Stimulated activated naive B cell treated with anti-CD40 and anti-IgM and Interleukin-4, amounts not matched to agents 10 μg/mL and 1 μg/mL and 100 μg/mL, for 72 hours (primary cell): ENCODE data around the gene POP7.
"Not testable (repeated sequence)": the region's sequence is repeated elsewhere in the genome, so short reads cannot be mapped to it uniquely, and the experiment has no call there.

Experiments
- ATAC-seq, 2 donors: fragments of 150-1000 bp; cut with Tn5 transposase; replicated peaks; 2 replicates each; pipeline ENCODE4 v1.10.0; 2021; ENCODE audit warnings: moderate library complexity in 1 of 2
- DNase-seq: peaks from one replicate; pipeline ENCODE4 v3.0.0; 2021
- H3K27ac Mint-ChIP-seq: one replicate; pipeline ENCODE4 v1.8.0; 2022; ENCODE audit warnings: mild to moderate bottlenecking, mixed read lengths
- H3K27me3 Mint-ChIP-seq, 2 donors: one replicate each; pipeline ENCODE4 v1.8.0; 2022; ENCODE audit warnings: mixed read lengths in 2 of 2
- H3K36me3 Mint-ChIP-seq, 2 donors: one replicate each; pipeline ENCODE4 v1.8.0; 2022; ENCODE audit warnings: mixed read lengths in 2 of 2, mild to moderate bottlenecking in 1 of 2
- H3K4me1 Mint-ChIP-seq, 2 donors: one replicate each; pipeline ENCODE4 v1.8.0; 2022; ENCODE audit warnings: mixed read lengths in 2 of 2, mild to moderate bottlenecking in 1 of 2
- H3K4me3 Mint-ChIP-seq, 2 donors: one replicate each; pipeline ENCODE4 v1.8.0; 2022; ENCODE audit warnings: mild to moderate bottlenecking in 2 of 2, mixed read lengths in 2 of 2, moderate library complexity in 1 of 2
- H3K9me3 Mint-ChIP-seq, 2 donors: one replicate each; pipeline ENCODE4 v1.8.0; 2022; ENCODE audit warnings: mixed read lengths in 2 of 2, mild to moderate bottlenecking in 1 of 2

Gene POP7

DNA sequence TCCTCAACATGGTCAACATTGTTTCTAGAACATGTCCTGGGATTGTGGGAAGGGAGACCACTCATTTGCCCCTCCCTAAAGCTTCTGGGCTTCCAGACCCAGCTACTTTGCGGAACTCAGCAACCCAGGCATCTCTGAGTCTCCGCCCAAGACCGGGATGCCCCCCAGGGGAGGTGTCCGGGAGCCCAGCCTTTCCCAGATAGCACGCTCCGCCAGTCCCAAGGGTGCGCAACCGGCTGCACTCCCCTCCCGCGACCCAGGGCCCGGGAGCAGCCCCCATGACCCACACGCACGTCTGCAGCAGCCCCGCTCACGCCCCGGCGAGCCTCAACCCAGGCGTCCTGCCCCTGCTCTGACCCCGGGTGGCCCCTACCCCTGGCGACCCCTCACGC lies 14.4 kb downstream of the POP7 start, which contains the start of gene EPO:
Gene EPO, plus strand, starts transcription at position 190 of the 392 bp plus-strand sequence. CDS start 513 bp downstream, outside the sequence.
- H3K27ac Mint-ChIP-seq, result no peak within 1 kb of the TSS
- H3K27me3 Mint-ChIP-seq, result peaks cover 51 to 78% of the 10 kb centered on the region in 2 donors
- DNase-seq (no peak), ATAC-seq (no peak)
- peaks cover 9 to 14% of the 10 kb centered on the region in 2 donors for H3K36me3 Mint-ChIP-seq
- H3K9me3 Mint-ChIP-seq, result peaks cover 10 to 12% of the 10 kb centered on the region in 2 donors
- H3K4me3 Mint-ChIP-seq, result no peak within 1 kb of the TSS
- peaks cover 5 to 15% of the 10 kb centered on the region in 2 donors for H3K4me1 Mint-ChIP-seq

DNA sequence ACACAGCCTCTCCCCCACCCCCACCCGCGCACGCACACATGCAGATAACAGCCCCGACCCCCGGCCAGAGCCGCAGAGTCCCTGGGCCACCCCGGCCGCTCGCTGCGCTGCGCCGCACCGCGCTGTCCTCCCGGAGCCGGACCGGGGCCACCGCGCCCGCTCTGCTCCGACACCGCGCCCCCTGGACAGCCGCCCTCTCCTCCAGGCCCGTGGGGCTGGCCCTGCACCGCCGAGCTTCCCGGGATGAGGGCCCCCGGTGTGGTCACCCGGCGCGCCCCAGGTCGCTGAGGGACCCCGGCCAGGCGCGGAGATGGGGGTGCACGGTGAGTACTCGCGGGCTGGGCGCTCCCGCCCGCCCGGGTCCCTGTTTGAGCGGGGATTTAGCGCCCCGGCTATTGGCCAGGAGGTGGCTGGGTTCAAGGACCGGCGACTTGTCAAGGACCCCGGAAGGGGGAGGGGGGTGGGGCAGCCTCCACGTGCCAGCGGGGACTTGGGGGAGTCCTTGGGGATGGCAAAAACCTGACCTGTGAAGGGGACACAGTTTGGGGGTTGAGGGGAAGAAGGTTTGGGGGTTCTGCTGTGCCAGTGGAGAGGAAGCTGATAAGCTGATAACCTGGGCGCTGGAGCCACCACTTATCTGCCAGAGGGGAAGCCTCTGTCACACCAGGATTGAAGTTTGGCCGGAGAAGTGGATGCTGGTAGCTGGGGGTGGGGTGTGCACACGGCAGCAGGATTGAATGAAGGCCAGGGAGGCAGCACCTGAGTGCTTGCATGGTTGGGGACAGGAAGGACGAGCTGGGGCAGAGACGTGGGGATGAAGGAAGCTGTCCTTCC lies 15.0 kb downstream of the POP7 start:
- Mint-ChIP-seq H3K27me3 (peaks cover 51 to 74% of the 10 kb centered on the region in 2 donors), H3K4me3 (no peak overlapping the region), H3K27ac (no peak overlapping the region), H3K36me3 (peaks cover 7 to 14% of the 10 kb centered on the region in 2 donors), H3K9me3 (peaks cover 10 to 12% of the 10 kb centered on the region in 2 donors), H3K4me1 (peaks cover 5 to 19% of the 10 kb centered on the region in 2 donors)
- ATAC-seq (no peak), DNase-seq (no peak)

- Mint-ChIP-seq H3K27me3 (peaks cover 51 to 74% of the 10 kb centered on the region in 2 donors), H3K36me3 (peaks cover 7 to 14% of the 10 kb centered on the region in 2 donors), H3K4me3 (no peak overlapping the region), H3K9me3 (peaks cover 10 to 12% of the 10 kb centered on the region in 2 donors), H3K27ac (no peak overlapping the region), H3K4me1 (peaks cover 5 to 19% of the 10 kb centered on the region in 2 donors)
- DNase-seq (no peak), ATAC-seq (no peak)
These were observed 15.5 kb downstream of the POP7 start for GRCh38 chr7:100721505-100721812.

DNA sequence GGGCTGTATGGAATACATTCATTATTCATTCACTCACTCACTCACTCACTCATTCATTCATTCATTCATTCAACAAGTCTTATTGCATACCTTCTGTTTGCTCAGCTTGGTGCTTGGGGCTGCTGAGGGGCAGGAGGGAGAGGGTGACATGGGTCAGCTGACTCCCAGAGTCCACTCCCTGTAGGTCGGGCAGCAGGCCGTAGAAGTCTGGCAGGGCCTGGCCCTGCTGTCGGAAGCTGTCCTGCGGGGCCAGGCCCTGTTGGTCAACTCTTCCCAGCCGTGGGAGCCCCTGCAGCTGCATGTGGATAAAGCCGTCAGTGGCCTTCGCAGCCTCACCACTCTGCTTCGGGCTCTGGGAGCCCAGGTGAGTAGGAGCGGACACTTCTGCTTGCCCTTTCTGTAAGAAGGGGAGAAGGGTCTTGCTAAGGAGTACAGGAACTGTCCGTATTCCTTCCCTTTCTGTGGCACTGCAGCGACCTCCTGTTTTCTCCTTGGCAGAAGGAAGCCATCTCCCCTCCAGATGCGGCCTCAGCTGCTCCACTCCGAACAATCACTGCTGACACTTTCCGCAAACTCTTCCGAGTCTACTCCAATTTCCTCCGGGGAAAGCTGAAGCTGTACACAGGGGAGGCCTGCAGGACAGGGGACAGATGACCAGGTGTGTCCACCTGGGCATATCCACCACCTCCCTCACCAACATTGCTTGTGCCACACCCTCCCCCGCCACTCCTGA lies 16.7 kb downstream of the POP7 start:
- H3K27me3 Mint-ChIP-seq, result peaks cover 58 to 77% of the 10 kb centered on the region in 2 donors

DNA sequence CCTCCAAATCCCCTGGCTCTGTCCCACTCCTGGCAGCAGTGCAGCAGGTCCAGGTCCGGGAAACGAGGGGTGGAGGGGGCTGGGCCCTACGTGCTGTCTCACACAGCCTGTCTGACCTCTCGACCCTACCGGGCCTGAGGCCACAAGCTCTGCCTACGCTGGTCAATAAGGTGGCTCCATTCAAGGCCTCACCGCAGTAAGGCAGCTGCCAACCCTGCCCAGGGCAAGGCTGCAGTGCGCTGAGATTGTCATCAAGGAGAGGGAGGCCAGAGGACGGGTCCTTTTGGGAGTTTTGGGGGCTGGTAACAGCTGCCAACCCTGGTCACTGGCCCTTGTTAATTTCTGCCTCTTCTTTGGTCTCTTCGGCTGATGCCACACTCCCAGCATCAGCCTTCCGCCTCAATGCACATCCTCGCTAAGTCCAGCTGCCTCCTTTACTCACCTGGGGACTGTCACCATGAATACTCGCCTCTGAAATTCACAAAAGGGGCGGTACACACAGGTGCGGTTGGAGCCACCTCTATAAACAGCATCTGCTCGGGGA lies 17.9 kb downstream of the POP7 start:
- Mint-ChIP-seq H3K4me3 (no peak overlapping the region), H3K36me3 (peaks cover 3 to 8% of the 10 kb centered on the region in 2 donors), H3K9me3 (peaks cover 3 to 4% of the 10 kb centered on the region in 2 donors), H3K27me3 (peaks cover 63 to 77% of the 10 kb centered on the region in 2 donors), H3K4me1 (peaks cover 5 to 19% of the 10 kb centered on the region in 2 donors), H3K27ac (no peak overlapping the region)
- no peak for DNase-seq
- no peak for ATAC-seq

More for the DNA sequence above, 16.7 kb downstream of the POP7 start:
- H3K4me1 Mint-ChIP-seq, result peaks cover 5 to 19% of the 10 kb centered on the region in 2 donors
- no peak overlapping the region for H3K27ac Mint-ChIP-seq
- peaks cover 7 to 14% of the 10 kb centered on the region in 2 donors for H3K36me3 Mint-ChIP-seq
- no peak overlapping the region for H3K4me3 Mint-ChIP-seq
- DNase-seq, result no peak
- ATAC-seq, result no peak
- H3K9me3 Mint-ChIP-seq, result peaks cover 10 to 12% of the 10 kb centered on the region in 2 donors

- H3K27ac Mint-ChIP-seq, ATAC-seq: not testable (repeated sequence)
These were observed 18.4 kb downstream of the POP7 start for GRCh38 chr7:100724364-100724763.

DNA sequence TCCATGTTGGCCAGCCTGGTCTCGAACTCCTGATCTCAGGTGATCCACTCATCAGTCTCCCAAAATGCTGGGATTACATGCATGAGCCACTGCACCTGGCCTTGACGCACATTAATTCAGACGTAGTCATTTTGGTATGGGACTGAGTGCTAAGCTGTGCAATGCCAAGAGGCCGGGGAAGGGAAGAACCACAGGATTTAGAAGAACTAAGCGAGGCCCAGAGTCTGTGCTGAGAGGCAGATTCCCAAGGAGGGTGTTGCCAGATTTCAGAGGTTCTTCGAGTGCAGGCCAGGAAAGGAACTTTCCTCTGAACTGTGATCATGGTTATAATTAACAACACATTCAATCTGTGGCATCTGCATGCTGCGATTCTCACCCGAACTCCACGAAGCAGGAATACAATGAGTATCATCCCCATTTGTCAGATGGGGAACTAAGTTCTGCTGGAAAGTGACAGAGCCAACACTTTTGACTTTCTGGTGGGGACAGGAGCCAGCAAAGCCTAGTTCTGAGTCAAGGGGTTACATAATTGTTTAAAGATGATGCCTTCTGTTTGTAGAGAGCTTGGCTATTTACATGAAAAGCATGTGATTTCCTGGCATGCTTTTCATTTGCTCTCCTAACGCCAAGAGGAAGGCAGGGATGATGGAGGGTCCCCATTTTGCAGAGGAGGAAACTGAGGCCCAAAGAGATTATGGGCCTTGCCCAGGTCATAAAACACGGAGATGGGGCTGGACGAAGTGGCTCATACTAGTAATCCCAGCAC lies 21.3 kb downstream of the POP7 start:
- H3K4me1 Mint-ChIP-seq, result peaks cover 4 to 14% of the 10 kb centered on the region in 2 donors
- DNase-seq (no peak), ATAC-seq (no peak)
- H3K27ac Mint-ChIP-seq, result no peak overlapping the region
- H3K4me3 Mint-ChIP-seq, result no peak overlapping the region
- no peaks in the 10 kb centered on the region for H3K36me3 Mint-ChIP-seq
- peaks cover 41 to 46% of the 10 kb centered on the region in 2 donors for H3K27me3 Mint-ChIP-seq
- H3K9me3 Mint-ChIP-seq, result no peaks in the 10 kb centered on the region

More at GRCh38 chr7:100724364-100724763, 18.4 kb downstream of the POP7 start:
- H3K36me3 Mint-ChIP-seq, DNase-seq, H3K9me3 Mint-ChIP-seq, H3K4me3 Mint-ChIP-seq: not testable (repeated sequence)
- Mint-ChIP-seq H3K27me3 (peaks cover 59 to 72% of the 10 kb centered on the region in 2 donors), H3K4me1 (peaks cover 5 to 19% of the 10 kb centered on the region in 2 donors)

DNA sequence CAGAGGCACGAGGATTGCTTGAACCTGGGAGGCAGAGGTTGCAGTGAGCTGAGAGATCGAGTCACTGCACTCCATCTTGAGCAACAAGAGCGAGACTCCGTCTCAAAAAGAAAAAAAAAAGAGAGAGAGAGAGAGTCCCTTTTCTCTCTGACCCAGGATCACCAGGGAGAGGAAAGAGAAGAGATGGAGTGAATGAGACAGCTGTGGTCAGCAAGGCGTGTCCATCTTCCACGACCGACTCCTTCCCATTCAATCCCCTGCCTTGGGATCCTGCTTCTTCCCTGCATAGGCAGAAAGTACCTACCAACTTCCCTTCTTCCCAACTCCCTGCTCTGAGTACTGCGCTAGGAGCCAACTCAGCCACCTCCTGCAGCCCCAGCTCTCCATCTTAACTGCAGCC lies 22.3 kb downstream of the POP7 start:
- ATAC-seq (no peak), DNase-seq (no peak)
- Mint-ChIP-seq H3K4me1 (peaks cover 6 to 14% of the 10 kb centered on the region in 2 donors), H3K4me3 (no peak overlapping the region), H3K27me3 (peaks cover 31 to 36% of the 10 kb centered on the region in 2 donors), H3K36me3 (no peaks in the 10 kb centered on the region), H3K9me3 (no peaks in the 10 kb centered on the region), H3K27ac (no peak overlapping the region)

GRCh38 chr7:100730136-100730800 lies 24.3 kb downstream of the POP7 start:
- no peak overlapping the region for H3K27ac Mint-ChIP-seq
- no peak overlapping the region for H3K4me3 Mint-ChIP-seq
- H3K27me3 Mint-ChIP-seq, result peaks cover 25 to 26% of the 10 kb centered on the region in 2 donors
- H3K36me3 Mint-ChIP-seq, result no peaks in the 10 kb centered on the region
- DNase-seq, result no peak
- no peaks in the 10 kb centered on the region for H3K9me3 Mint-ChIP-seq
- H3K4me1 Mint-ChIP-seq, result peaks cover 2 to 4% of the 10 kb centered on the region in 2 donors
- ATAC-seq, result no peak

- H3K4me3 Mint-ChIP-seq, result no peak overlapping the region
- ATAC-seq (peak in 1 of 2 donors; percentile 61), DNase-seq (no peak)
- no peaks in the 10 kb centered on the region for H3K9me3 Mint-ChIP-seq
- H3K27me3 Mint-ChIP-seq, result peaks cover 22 to 24% of the 10 kb centered on the region in 2 donors
- no peak overlapping the region for H3K27ac Mint-ChIP-seq
- peaks cover 0 to 2% of the 10 kb centered on the region in 2 donors for H3K4me1 Mint-ChIP-seq
- H3K36me3 Mint-ChIP-seq, result no peaks in the 10 kb centered on the region
These were observed 26.2 kb downstream of the POP7 start for GRCh38 chr7:100731937-100732636.

- Mint-ChIP-seq H3K27ac (no peak overlapping the region), H3K4me1 (peaks cover 0 to 2% of the 10 kb centered on the region in 2 donors), H3K9me3 (no peaks in the 10 kb centered on the region), H3K4me3 (no peak overlapping the region), H3K27me3 (peaks cover 6 to 9% of the 10 kb centered on the region in 2 donors), H3K36me3 (no peaks in the 10 kb centered on the region)
- DNase-seq (no peak), ATAC-seq (no peak)
These were observed 29.8 kb downstream of the POP7 start for GRCh38 chr7:100735730-100736129.

GRCh38 chr7:100736671-100737070 lies 30.8 kb downstream of the POP7 start:
- Mint-ChIP-seq H3K4me1 (peaks cover 0 to 2% of the 10 kb centered on the region in 2 donors), H3K9me3 (no peaks in the 10 kb centered on the region), H3K4me3 (no peak overlapping the region), H3K27me3 (peaks cover 6 to 9% of the 10 kb centered on the region in 2 donors), H3K27ac (no peak overlapping the region), H3K36me3 (no peaks in the 10 kb centered on the region)
- DNase-seq (no peak), ATAC-seq (no peak)

GRCh38 chr7:100739934-100740333 lies 34.0 kb downstream of the POP7 start:
- Mint-ChIP-seq H3K9me3 (peaks cover 0 to 4% of the 10 kb centered on the region in 2 donors), H3K4me3 (no peak overlapping the region), H3K4me1 (peaks cover 0 to 2% of the 10 kb centered on the region in 2 donors), H3K27me3 (peaks cover 2 to 4% of the 10 kb centered on the region in 2 donors), H3K27ac (no peak overlapping the region), H3K36me3 (peaks cover 0 to 2% of the 10 kb centered on the region in 2 donors)
- ATAC-seq (no peak), DNase-seq (no peak)
